ENCODE results near the gene MAPK7. TPM values are rescaled to one million over a fixed set of nuclear protein-coding genes. Genes with fewer than 3 reads are reported as not detected.

MAPK7 gene
- total and polyA plus RNA-seq, 2 donors (not counting 3 experiments of a cell fraction or from before 2014, with no cell fraction given) = 16.8 to 30.7 TPM

DNA sequence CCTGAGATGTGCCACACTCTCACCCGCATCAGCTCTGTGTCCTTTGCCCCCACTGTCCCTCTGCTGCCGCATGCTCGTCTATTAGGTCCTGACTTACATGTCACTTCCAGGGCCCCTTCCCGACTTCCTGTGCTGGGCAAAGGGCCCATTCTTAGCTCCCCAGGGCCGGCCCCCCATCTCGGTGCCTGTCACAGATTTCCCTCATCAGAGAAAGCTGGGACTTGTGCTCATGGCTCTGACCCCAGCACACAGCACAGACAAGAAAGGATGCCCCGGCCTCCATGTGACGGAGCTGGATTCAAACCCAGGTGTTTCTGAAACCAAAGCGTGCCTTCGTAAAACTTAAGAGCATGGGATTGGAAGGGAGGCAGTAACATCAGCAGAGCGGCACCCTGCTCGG lies 5.9 kb upstream of the MAPK7 start:
- Histone ChIP-seq H3K27me3 (ENCODE audit: control insufficient read depth in 2 of 2, insufficient read depth in 2 of 2, low read length in 2 of 2) (no peaks in the 10 kb centered on the region), H3K36me3 (ENCODE audit: control insufficient read depth in 2 of 2, extremely low read depth in 1 of 2, insufficient read depth in 2 of 2, low read length in 2 of 2) (no peaks in the 10 kb centered on the region), H3K9me1 (replicated peaks; ENCODE audit: control insufficient read depth, extremely low read depth, insufficient read depth, low read length) (no peaks in the 10 kb centered on the region), H3K4me3 (replicated peaks in 1 of 3; ENCODE audit: insufficient read depth in 1 of 3, low read depth in 1 of 3, low read length in 3 of 3) (no peak overlapping the region), H2AFZ (ENCODE audit: low read depth, low read length) (no peak overlapping the region), H3K4me1 (ENCODE audit: control insufficient read depth, extremely low read depth, insufficient read depth, low read length) (no peaks in the 10 kb centered on the region), H3K27ac (ENCODE audit: insufficient read depth, low read depth, low read length) (no peak overlapping the region), H3K9ac (replicated peaks; ENCODE audit: extremely low read depth, insufficient read depth, low read length) (no peak overlapping the region), H3K9me3 (replicated peaks; ENCODE audit: control insufficient read depth, insufficient read depth, low read length) (no peaks in the 10 kb centered on the region), H4K20me1 (replicated peaks; ENCODE audit: control insufficient read depth, extremely low read depth, insufficient read depth, low read length) (no peaks in the 10 kb centered on the region), H3K79me2 (ENCODE audit: control insufficient read depth, insufficient read depth, low read length) (no peaks in the 10 kb centered on the region), H3K4me2 (ENCODE audit: insufficient read depth, low read length) (no peak overlapping the region)
- dilution Hi-C loops (cut with MboI; ENCODE audit: extremely low pct_ligation_motif_present, low sequenced_read_pairs) = no loop called here
- intact Hi-C loops (cut with micrococcal nuclease) = no loop called here
- ChIA-PET POLR2A (no interaction called here), CTCF (interaction anchor here (4.2 kb wide), 1 partner anchor 9 kb away, joined by 23 read pairs; the partner anchor contains the start of gene B9D1)
- no peak for FAIRE-seq
- TF ChIP-seq EZH2 (IDR thresholded peaks at IDR 0.05; ENCODE audit: borderline replicate concordance, low read depth, low read length, severe bottlenecking) (no peak), POLR2A (IDR thresholded peaks at IDR 0.05; ENCODE audit: low read depth, low read length) (no peak), MYC (IDR thresholded peaks at IDR 0.05; ENCODE audit: low read depth, low read length) (no peak), FOS (IDR thresholded peaks at IDR 0.05; ENCODE audit: borderline replicate concordance, insufficient read depth, low read length) (no peak), GATA2 (IDR thresholded peaks at IDR 0.05; ENCODE audit: insufficient read depth, insufficient read length, low read depth, low read length) (no peak), POLR2AphosphoS5 (IDR thresholded peaks at IDR 0.05; ENCODE audit: insufficient read depth, low read depth, low read length) (no peak), JUN (IDR thresholded peaks at IDR 0.05; ENCODE audit: borderline replicate concordance, insufficient read depth, insufficient read length, low read depth) (no peak)
- TF ChIP-seq, protein P1, sequence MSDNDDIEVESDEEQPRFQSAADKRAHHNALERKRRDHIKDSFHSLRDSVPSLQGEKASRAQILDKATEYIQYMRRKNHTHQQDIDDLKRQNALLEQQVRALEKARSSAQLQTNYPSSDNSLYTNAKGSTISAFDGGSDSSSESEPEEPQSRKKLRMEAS (IDR thresholded peaks at IDR 0.05; ENCODE audit: insufficient read depth, insufficient read length) = no peak
- TF ChIP-seq, protein P2, sequence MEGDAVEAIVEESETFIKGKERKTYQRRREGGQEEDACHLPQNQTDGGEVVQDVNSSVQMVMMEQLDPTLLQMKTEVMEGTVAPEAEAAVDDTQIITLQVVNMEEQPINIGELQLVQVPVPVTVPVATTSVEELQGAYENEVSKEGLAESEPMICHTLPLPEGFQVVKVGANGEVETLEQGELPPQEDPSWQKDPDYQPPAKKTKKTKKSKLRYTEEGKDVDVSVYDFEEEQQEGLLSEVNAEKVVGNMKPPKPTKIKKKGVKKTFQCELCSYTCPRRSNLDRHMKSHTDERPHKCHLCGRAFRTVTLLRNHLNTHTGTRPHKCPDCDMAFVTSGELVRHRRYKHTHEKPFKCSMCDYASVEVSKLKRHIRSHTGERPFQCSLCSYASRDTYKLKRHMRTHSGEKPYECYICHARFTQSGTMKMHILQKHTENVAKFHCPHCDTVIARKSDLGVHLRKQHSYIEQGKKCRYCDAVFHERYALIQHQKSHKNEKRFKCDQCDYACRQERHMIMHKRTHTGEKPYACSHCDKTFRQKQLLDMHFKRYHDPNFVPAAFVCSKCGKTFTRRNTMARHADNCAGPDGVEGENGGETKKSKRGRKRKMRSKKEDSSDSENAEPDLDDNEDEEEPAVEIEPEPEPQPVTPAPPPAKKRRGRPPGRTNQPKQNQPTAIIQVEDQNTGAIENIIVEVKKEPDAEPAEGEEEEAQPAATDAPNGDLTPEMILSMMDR (IDR thresholded peaks at IDR 0.05; ENCODE audit: extremely low read depth in 1 of 2, insufficient read depth in 1 of 2, low read depth in 1 of 2, low read length in 2 of 2) = no peak
- no peak for DNase-seq (ENCODE audit: low read depth, low spot score)
- no TSS peak for BruUV-seq (replicated peaks)

Measured in endothelial cell of umbilical vein (primary cell).